Muscle layer of colon (tissue), 2 donors: Measurements from ENCODE around the gene NFATC4.
"Not testable (repeated sequence)": the region's sequence is repeated elsewhere in the genome, so short reads cannot be mapped to it uniquely, and the experiment has no call there.

ENCODE experiments used
- H3K27ac ChIP-seq: one replicate; pipeline ENCODE4 v1.7.0; 2013; ENCODE audit warnings: low read depth, mild to moderate bottlenecking, low read length, moderate library complexity
- H3K27me3 ChIP-seq, 2 donors: one replicate each; pipeline ENCODE4 v1.7.0; 2013; ENCODE audit warnings: low read length in 2 of 2, mild to moderate bottlenecking in 2 of 2; ENCODE audit not compliant: insufficient read depth in 2 of 2, control insufficient read depth in 1 of 2
- H3K36me3 ChIP-seq: one replicate; pipeline ENCODE4 v1.7.0; 2013; ENCODE audit warnings: mild to moderate bottlenecking, low read length; ENCODE audit not compliant: insufficient read depth
- H3K4me1 ChIP-seq: one replicate; pipeline ENCODE4 v1.7.0; 2013; ENCODE audit warnings: mild to moderate bottlenecking, low read length; ENCODE audit not compliant: insufficient read depth
- H3K4me3 ChIP-seq, 2 donors: one replicate each; pipeline ENCODE4 v1.7.0; 2013; ENCODE audit warnings: low read length in 2 of 2, low read depth in 1 of 2, mild to moderate bottlenecking in 1 of 2, moderate library complexity in 1 of 2
- H3K9ac ChIP-seq: one replicate; pipeline ENCODE4 v1.7.0; 2013; ENCODE audit warnings: low read length
- H3K9me3 ChIP-seq: one replicate; pipeline ENCODE4 v1.7.0; 2013; ENCODE audit warnings: mild to moderate bottlenecking, low read length
- donor health status: abdominal sarcoma.
- donor health status: Adenocarcinoma of cecum.

The NFATC4 gene

GRCh38 chr14:24340606-24341005 is 27.4 kb upstream of the NFATC4 start:
- no peaks in the 10 kb centered on the region for H3K36me3 ChIP-seq
- H3K9me3 ChIP-seq = no peaks in the 10 kb centered on the region
- no peak overlapping the region for H3K9ac ChIP-seq
- peaks cover 11% of the 10 kb centered on the region for H3K4me1 ChIP-seq
- H3K4me3 ChIP-seq = no peak overlapping the region
- no peak overlapping the region for H3K27ac ChIP-seq
- H3K27me3 ChIP-seq = peaks cover 12% of the 10 kb centered on the region in 2 donors

GRCh38 chr14:24342889-24343288 is 25.1 kb upstream of the NFATC4 start:
- Histone ChIP-seq H3K27ac (no peak overlapping the region), H3K4me3 (no peak overlapping the region), H3K36me3 (no peaks in the 10 kb centered on the region), H3K27me3 (no peaks in the 10 kb centered on the region), H3K9me3 (no peaks in the 10 kb centered on the region), H3K4me1 (peaks cover 11% of the 10 kb centered on the region), H3K9ac (no peak overlapping the region)

- Histone ChIP-seq H3K27me3 (no peaks in the 10 kb centered on the region), H3K4me1 (peaks cover 2% of the 10 kb centered on the region), H3K9me3 (no peaks in the 10 kb centered on the region), H3K9ac (no peak overlapping the region), H3K27ac (no peak overlapping the region), H3K4me3 (no peak overlapping the region), H3K36me3 (no peaks in the 10 kb centered on the region)
These were observed 24.0 kb upstream of the NFATC4 start for GRCh38 chr14:24343795-24344660.

- Histone ChIP-seq H3K36me3 (no peaks in the 10 kb centered on the region), H3K9ac (no peak overlapping the region), H3K9me3 (no peaks in the 10 kb centered on the region), H3K27me3 (peaks cover 0 to 9% of the 10 kb centered on the region in 2 donors), H3K27ac (no peak overlapping the region), H3K4me3 (no peak overlapping the region), H3K4me1 (no peaks in the 10 kb centered on the region)
These were observed 20.9 kb upstream of the NFATC4 start for GRCh38 chr14:24347134-24347533.

- H3K9ac ChIP-seq = no peak overlapping the region
- H3K36me3 ChIP-seq = no peaks in the 10 kb centered on the region
- no peak overlapping the region for H3K4me3 ChIP-seq
- no peaks in the 10 kb centered on the region for H3K9me3 ChIP-seq
- H3K4me1 ChIP-seq = no peaks in the 10 kb centered on the region
- peaks cover 0 to 9% of the 10 kb centered on the region in 2 donors for H3K27me3 ChIP-seq
- no peak overlapping the region for H3K27ac ChIP-seq
These were observed 19.8 kb upstream of the NFATC4 start for GRCh38 chr14:24348186-24348585.

GRCh38 chr14:24349742-24350141 is 18.2 kb upstream of the NFATC4 start:
- H3K27me3 ChIP-seq = peaks cover 0 to 9% of the 10 kb centered on the region in 2 donors
- no peaks in the 10 kb centered on the region for H3K9me3 ChIP-seq
- H3K4me1 ChIP-seq = no peaks in the 10 kb centered on the region
- H3K4me3 ChIP-seq = no peak overlapping the region
- no peaks in the 10 kb centered on the region for H3K36me3 ChIP-seq
- no peak overlapping the region for H3K9ac ChIP-seq
- H3K27ac ChIP-seq = no peak overlapping the region

GRCh38 chr14:24351517-24351916 is 16.5 kb upstream of the NFATC4 start:
- no peaks in the 10 kb centered on the region for H3K9me3 ChIP-seq
- H3K27ac ChIP-seq = no peak overlapping the region
- H3K27me3 ChIP-seq = peaks cover 0 to 9% of the 10 kb centered on the region in 2 donors
- no peaks in the 10 kb centered on the region for H3K36me3 ChIP-seq
- H3K9ac ChIP-seq = no peak overlapping the region
- no peak overlapping the region for H3K4me3 ChIP-seq
- no peaks in the 10 kb centered on the region for H3K4me1 ChIP-seq

GRCh38 chr14:24353559-24354481 is 14.2 kb upstream of the NFATC4 start:
- H3K4me3 ChIP-seq = no peak overlapping the region
- no peaks in the 10 kb centered on the region for H3K9me3 ChIP-seq
- H3K36me3 ChIP-seq = no peaks in the 10 kb centered on the region
- H3K9ac ChIP-seq = no peak overlapping the region
- H3K4me1 ChIP-seq = no peaks in the 10 kb centered on the region
- peaks cover 0 to 9% of the 10 kb centered on the region in 2 donors for H3K27me3 ChIP-seq
- H3K27ac ChIP-seq = no peak overlapping the region

GRCh38 chr14:24354482-24354825 is 13.5 kb upstream of the NFATC4 start:
- not testable (repeated sequence) for H3K4me3 ChIP-seq, H3K36me3 ChIP-seq, H3K9ac ChIP-seq, H3K9me3 ChIP-seq, H3K4me1 ChIP-seq, H3K27me3 ChIP-seq, H3K27ac ChIP-seq

- no peak overlapping the region for H3K27ac ChIP-seq
- no peak overlapping the region for H3K4me3 ChIP-seq
- H3K36me3 ChIP-seq = no peaks in the 10 kb centered on the region
- H3K4me1 ChIP-seq = no peaks in the 10 kb centered on the region
- H3K27me3 ChIP-seq = peaks cover 0 to 9% of the 10 kb centered on the region in 2 donors
- no peak overlapping the region for H3K9ac ChIP-seq
- H3K9me3 ChIP-seq = no peaks in the 10 kb centered on the region
These were observed 13.0 kb upstream of the NFATC4 start for GRCh38 chr14:24355009-24355408.

- Histone ChIP-seq H3K4me1 (no peaks in the 10 kb centered on the region), H3K36me3 (no peaks in the 10 kb centered on the region), H3K27me3 (peaks cover 0 to 7% of the 10 kb centered on the region in 2 donors), H3K9ac (no peak overlapping the region), H3K27ac (no peak overlapping the region), H3K9me3 (no peaks in the 10 kb centered on the region), H3K4me3 (no peak overlapping the region)
These were observed 11.8 kb upstream of the NFATC4 start for GRCh38 chr14:24356208-24356607.
